GM21390 (cell line): ENCODE measurements around the gene ATP5MG.

Source experiments
- ATAC-seq: cut with Tn5 transposase; IDR thresholded peaks from one replicate; pipeline ENCODE4 v1.9.1; 2021; ENCODE audit not compliant: unreplicated experiment

Gene ATP5MG

GRCh38 chr11:118441770-118442275, 40.4 kb downstream of the ATP5MG start:
- ATAC-seq, result no peak

GRCh38 chr11:118442301-118442700, 40.9 kb downstream of the ATP5MG start:
- ATAC-seq, result no peak

- ATAC-seq, result no peak
These were observed 41.6 kb downstream of the ATP5MG start for GRCh38 chr11:118442908-118443589.

- no peak for ATAC-seq
These were observed 42.3 kb downstream of the ATP5MG start for GRCh38 chr11:118443590-118444218.

GRCh38 chr11:118447423-118447822, 46.0 kb downstream of the ATP5MG start:
- no peak for ATAC-seq

- ATAC-seq, result peak; percentile 88
These were observed 46.9 kb downstream of the ATP5MG start for GRCh38 chr11:118448294-118448693.

DNA sequence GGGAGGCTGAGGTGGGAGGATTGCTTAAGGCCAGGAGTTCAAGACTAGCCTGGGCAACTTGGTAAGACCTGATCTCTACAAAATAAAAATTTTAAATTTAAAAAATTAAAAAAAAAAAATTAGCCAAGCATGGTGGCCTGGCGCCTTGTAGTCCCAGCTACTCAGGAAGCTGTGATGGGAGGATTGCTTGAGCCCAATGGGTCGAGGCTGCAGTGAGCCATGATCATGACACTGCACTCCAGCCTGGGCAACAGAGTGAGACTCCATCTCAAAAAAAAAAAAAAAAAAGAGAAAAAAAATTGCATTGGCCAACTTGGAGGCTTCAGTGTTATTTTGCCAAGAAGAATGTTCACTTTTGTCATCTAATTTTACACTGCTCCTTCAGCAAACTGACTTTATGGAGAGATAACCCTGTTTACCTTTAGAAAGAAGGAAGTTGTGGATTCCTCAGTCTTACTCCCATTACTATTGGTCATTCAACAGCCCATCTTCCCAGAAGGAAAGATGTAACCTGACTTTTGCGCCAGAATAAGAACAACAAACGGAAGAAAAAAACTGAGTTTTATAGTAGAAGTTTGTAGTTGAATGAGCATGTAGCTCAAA, 48.0 kb downstream of the ATP5MG start:
- no peak for ATAC-seq

DNA sequence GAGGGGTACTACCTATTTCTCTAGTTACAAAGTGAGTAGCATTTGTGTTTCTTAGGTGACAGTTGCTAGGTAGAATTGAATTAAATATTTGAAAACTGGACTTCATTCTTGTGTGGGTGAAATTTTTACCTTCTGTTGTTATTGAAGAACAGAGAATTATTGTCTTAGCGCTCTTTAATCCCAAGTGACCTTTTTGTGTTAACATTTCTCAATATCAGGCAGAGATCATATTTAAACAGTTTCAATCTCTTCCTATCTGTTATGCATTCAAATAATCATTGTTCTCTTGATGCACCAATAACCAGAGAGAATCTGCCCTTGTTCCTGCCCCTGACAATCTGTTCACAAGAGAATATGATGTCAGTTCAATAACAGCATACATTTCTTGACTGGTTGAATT, 49.0 kb downstream of the ATP5MG start:
- no peak for ATAC-seq
